ENCODE results near the gene DUSP8. TPM values are rescaled to one million over a fixed set of nuclear protein-coding genes. Genes with fewer than 3 reads are reported as not detected.

Gene DUSP8
- total RNA-seq, 1 donor from 2014 or later = 8.9 TPM

GRCh38 chr11:1534171-1534570, 37.9 kb downstream of the DUSP8 start:
- DNase-seq (ENCODE audit: extremely low read depth, low read depth, low spot score) = no peak

GRCh38 chr11:1533342-1533725, 38.7 kb downstream of the DUSP8 start:
- no peak for DNase-seq (ENCODE audit: extremely low read depth, low read depth, low spot score)

GRCh38 chr11:1532606-1533341, 39.3 kb downstream of the DUSP8 start:
- no peak for DNase-seq (ENCODE audit: extremely low read depth, low read depth, low spot score)

GRCh38 chr11:1532014-1532586, 40.0 kb downstream of the DUSP8 start:
- DNase-seq (ENCODE audit: extremely low read depth, low read depth, low spot score) = no peak

- no peak for DNase-seq (ENCODE audit: extremely low read depth, low read depth, low spot score)
Measured at GRCh38 chr11:1531449-1532013, 40.5 kb downstream of the DUSP8 start.

- no peak for DNase-seq (ENCODE audit: extremely low read depth, low read depth, low spot score)
Measured at GRCh38 chr11:1530686-1531448, 41.2 kb downstream of the DUSP8 start.

GRCh38 chr11:1529774-1530173, 42.3 kb downstream of the DUSP8 start:
- no peak for DNase-seq (ENCODE audit: extremely low read depth, low read depth, low spot score)

- DNase-seq (ENCODE audit: extremely low read depth, low read depth, low spot score) = no peak
Measured at GRCh38 chr11:1529286-1529685, 42.8 kb downstream of the DUSP8 start.

- DNase-seq (ENCODE audit: extremely low read depth, low read depth, low spot score) = no peak
Measured at GRCh38 chr11:1528710-1529109, 43.4 kb downstream of the DUSP8 start.

- DNase-seq (ENCODE audit: extremely low read depth, low read depth, low spot score) = no peak
Measured at GRCh38 chr11:1526785-1527184, 45.3 kb downstream of the DUSP8 start.

- no peak for DNase-seq (ENCODE audit: extremely low read depth, low read depth, low spot score)
Measured at GRCh38 chr11:1523779-1524178, 48.3 kb downstream of the DUSP8 start.

GRCh38 chr11:1523077-1523476, 49.0 kb downstream of the DUSP8 start:
- no peak for DNase-seq (ENCODE audit: extremely low read depth, low read depth, low spot score)

GRCh38 chr11:1522081-1522424, 50.0 kb downstream of the DUSP8 start:
- DNase-seq (ENCODE audit: extremely low read depth, low read depth, low spot score) = no peak

- no peak for DNase-seq (ENCODE audit: extremely low read depth, low read depth, low spot score)
Measured at GRCh38 chr11:1521382-1522080, 50.5 kb downstream of the DUSP8 start.

GRCh38 chr11:1520663-1521267, 51.3 kb downstream of the DUSP8 start:
- DNase-seq (ENCODE audit: extremely low read depth, low read depth, low spot score) = no peak

GRCh38 chr11:1520209-1520662, 51.8 kb downstream of the DUSP8 start:
- DNase-seq (ENCODE audit: extremely low read depth, low read depth, low spot score) = no peak

- DNase-seq (ENCODE audit: extremely low read depth, low read depth, low spot score) = no peak
Measured at GRCh38 chr11:1519028-1520010, 52.8 kb downstream of the DUSP8 start.

- DNase-seq (ENCODE audit: extremely low read depth, low read depth, low spot score) = no peak
Measured at GRCh38 chr11:1518301-1518700, 53.8 kb downstream of the DUSP8 start.

All from glomerular endothelial cell (primary cell).